HG02943 (cell line): ENCODE data around the gene NOC4L.
"Not testable (repeated sequence)": the region's sequence is repeated elsewhere in the genome, so short reads cannot be mapped to it uniquely, and the experiment has no call there.

Source experiments
- ATAC-seq: cut with Tn5 transposase; IDR thresholded peaks from one replicate; pipeline ENCODE4 v1.9.1; 2021; ENCODE audit warnings: mild to moderate bottlenecking, low read depth, moderate library complexity; ENCODE audit not compliant: unreplicated experiment

Gene NOC4L

GRCh38 chr12:132144115-132144809, at the start of gene NOC4L, which contains the start of gene DDX51:
Gene NOC4L, plus strand, starts transcription at chr12:132144457. Its CDS starts 32 bp downstream, at chr12:132144489.
Gene DDX51, minus strand, starts transcription at chr12:132144319. Its CDS starts 23 bp downstream, at chr12:132144296.
- ATAC-seq, result peak; percentile 82

DNA sequence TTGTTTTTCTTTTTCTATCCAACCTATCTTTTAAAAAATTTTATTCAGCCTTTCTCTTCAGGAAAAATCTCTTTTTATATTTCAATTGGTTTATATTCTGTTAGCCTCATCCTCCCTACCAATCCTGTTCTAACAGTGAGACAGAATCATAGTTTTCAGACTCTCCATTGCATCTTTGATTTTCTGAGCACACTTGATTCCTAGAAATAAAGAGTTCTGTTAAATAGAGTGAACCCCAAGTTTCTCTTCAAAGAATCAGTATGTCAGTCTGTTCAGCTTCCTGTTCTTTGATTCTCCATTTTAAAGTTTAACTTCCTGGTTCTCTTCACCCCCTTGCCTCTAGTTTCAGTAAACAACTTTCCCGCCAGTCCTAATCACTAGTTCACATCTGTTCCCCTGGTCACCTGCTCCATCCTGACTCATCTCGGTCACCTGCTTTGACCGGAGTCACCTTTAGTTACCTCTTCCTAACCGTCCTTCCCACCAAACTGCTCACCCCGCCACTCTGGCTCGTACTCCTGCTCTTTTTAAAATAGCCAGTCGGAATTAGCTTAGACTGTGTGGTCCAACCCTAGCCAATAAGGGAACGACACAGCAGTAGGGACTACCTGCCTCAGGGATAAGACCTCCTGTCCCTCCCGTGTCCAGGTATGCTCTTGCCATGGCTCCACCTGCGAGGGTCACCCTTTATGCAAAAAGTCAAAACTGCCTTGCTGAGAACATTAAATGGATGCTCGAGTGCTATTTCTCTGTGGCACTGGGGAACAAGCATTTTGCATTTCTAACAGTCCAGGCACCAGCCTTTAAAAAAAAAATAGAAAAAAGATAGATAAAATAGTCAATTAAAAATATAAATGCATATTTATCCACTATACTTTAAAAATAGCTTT, 48.5 kb upstream of the NOC4L start:
- no peak for ATAC-seq

GRCh38 chr12:132099739-132100138, 44.5 kb upstream of the NOC4L start:
- ATAC-seq, result no peak

- no peak for ATAC-seq
Measured at GRCh38 chr12:132100306-132101065, 43.8 kb upstream of the NOC4L start.

GRCh38 chr12:132102297-132102696, 42.0 kb upstream of the NOC4L start:
- ATAC-seq, result no peak

GRCh38 chr12:132103072-132103471, 41.2 kb upstream of the NOC4L start:
- not testable (repeated sequence) for ATAC-seq

- no peak for ATAC-seq
Measured at GRCh38 chr12:132103542-132104308, 40.5 kb upstream of the NOC4L start.

- ATAC-seq, result no peak
Measured at GRCh38 chr12:132105467-132105866, 38.8 kb upstream of the NOC4L start.

DNA sequence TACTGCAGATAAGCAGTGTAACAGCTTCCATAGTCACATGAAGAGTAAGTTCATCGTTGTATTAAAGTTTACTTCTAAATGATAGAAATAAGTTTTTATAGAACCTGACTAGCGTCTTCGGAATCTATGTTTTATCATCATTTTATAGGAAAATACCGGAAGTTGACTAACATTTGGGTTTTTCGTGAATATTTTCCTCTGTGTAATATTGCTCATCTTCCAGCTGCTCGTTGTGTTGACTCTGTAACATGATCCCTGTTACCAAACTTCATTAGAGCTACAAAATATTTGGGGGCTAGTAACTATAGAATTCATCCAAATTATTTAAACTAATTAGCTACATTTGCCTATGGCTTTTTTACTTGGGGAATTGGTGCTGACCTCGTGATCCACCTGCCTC, 37.3 kb upstream of the NOC4L start:
- no peak for ATAC-seq

- ATAC-seq, result no peak
Measured at GRCh38 chr12:132108211-132108832, 35.9 kb upstream of the NOC4L start.

DNA sequence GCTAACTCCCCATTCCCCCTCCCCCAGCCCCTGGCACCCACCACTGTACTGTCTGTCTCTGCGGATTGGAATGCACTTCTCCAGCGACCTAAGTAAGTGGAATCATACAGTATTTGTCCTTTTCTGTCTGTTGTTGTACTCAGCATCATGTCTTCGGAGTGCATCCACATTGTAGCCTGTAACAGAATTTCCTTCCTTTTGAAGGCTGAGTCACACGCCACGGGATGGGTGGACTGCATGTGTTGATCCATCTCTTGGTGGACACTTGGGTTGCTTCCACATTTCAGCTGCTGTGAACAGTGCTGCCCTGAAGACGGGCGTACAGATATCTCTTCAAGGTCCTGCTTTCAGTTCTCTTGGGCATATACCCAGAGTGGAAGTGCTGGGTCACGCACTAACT, 34.5 kb upstream of the NOC4L start:
- no peak for ATAC-seq

GRCh38 chr12:132110677-132111076, 33.6 kb upstream of the NOC4L start:
- ATAC-seq, result no peak

DNA sequence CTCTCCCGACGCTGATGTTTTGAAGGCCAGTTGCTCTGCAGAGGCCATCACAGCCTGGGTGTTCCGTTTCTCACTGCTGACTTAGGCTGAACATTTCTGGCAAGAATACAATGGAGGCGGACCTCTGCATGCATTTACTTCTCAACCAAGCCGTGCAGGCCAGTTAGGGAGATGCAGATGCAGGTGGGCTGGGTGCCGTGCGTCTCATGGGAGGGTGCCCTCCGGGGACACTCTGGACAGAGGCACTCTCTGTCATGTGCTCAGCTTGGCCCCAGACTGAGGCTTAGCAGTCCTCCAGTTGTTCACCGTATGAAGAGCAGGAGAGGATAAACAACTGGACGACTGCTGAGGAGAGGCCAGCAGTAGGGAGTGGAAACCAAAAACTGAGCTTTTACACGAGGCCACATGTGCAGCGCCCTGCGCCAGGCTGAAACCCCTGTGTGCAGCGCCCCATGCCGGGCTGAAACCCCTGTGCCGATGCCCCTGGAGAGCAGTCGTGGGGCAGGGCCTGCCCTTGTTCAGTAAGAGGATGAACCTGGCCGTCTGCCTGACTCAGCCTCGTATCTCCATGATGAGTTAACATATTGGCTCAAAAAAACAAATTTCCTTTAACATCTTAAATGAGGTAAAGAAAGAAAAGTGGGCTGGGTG, 32.5 kb upstream of the NOC4L start:
- ATAC-seq, result no peak

- ATAC-seq, result no peak
Measured at GRCh38 chr12:132114667-132115066, 29.6 kb upstream of the NOC4L start.

DNA sequence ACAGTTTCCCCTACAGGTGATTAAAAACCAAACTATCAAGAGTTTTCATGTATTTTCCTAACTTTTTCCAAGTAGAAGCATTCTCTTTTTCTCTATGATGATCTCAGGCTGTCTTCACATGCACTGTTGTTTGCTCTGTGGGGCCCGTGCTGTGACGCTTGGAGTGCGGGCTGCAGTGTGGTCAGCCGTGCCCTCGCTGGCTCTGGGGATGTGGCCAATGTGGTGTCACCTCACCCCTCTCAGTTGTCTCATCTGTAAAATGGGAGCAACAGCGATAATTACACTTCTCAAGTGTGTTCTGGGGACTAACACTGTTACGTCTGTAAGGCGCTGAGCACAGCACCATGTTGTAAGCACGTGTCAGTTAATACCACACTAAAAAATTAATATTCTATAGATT, 28.8 kb upstream of the NOC4L start:
- no peak for ATAC-seq

DNA sequence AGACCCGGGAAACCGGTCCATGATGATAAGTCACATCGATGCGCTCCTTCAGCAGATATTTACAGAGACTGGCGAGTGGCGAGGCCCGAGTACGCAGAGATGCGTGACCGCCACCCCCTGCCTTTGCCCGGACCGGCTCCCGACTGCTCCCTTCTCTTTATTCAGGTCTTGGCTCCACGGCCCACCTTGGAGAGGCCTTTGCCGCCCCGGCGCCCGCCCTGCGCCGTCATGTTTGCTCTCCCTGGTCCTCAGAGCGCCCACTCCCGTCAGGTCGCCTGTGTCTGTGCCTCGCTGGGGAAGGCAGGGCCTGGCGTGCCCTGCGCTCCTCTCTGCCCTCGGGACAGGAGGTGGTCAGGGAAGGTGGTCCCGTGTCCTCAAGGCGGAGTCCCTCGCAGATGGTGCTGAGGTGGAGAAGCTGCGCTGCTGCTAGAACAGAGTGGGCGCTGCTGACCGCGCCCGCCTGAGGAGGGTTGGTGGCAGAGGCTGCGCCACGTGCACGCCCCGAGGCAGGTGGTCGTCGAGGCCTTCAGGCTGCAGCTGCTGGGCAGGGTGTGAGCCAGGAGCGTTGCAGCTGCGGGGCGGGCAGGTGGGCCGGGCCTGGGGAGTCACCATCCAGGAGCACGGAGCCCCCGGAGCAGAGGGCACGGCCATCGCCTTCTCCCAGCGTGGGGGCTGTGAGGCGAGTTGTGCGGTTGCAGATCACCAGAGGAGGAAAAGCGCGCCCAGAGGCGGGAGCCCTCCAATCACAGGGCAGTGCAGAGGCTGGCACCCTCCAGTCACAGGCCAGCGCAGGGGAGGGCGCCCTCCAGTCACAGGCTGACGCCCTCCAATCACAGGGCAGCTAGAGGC, 27.3 kb upstream of the NOC4L start:
- no peak for ATAC-seq

DNA sequence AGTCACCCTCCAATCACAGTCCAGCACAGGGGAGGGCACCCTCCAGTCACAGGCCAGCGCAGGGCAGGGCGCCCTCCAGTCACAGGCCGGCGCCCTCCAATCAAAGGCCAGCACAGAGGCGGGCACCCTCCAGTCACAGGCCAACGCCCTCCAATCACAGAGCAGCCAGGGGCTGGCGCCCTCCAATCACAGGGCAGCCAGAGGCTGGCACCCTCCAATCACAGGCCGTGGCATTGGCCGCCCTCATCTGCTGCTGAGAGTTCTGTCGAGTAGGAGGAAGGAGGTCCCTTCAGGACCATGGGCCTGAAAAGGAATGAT, 26.7 kb upstream of the NOC4L start:
- ATAC-seq, result no peak

GRCh38 chr12:132118876-132119275, 25.4 kb upstream of the NOC4L start:
- no peak for ATAC-seq

GRCh38 chr12:132121283-132121682, 23.0 kb upstream of the NOC4L start:
- ATAC-seq, result no peak
